ENCODE data around the gene MYL7. TPM values are rescaled to one million over a fixed set of nuclear protein-coding genes. Genes with fewer than 3 reads are reported as not detected.

The MYL7 gene
- total RNA-seq, 2 experiments from 2014 or later = not detected

DNA sequence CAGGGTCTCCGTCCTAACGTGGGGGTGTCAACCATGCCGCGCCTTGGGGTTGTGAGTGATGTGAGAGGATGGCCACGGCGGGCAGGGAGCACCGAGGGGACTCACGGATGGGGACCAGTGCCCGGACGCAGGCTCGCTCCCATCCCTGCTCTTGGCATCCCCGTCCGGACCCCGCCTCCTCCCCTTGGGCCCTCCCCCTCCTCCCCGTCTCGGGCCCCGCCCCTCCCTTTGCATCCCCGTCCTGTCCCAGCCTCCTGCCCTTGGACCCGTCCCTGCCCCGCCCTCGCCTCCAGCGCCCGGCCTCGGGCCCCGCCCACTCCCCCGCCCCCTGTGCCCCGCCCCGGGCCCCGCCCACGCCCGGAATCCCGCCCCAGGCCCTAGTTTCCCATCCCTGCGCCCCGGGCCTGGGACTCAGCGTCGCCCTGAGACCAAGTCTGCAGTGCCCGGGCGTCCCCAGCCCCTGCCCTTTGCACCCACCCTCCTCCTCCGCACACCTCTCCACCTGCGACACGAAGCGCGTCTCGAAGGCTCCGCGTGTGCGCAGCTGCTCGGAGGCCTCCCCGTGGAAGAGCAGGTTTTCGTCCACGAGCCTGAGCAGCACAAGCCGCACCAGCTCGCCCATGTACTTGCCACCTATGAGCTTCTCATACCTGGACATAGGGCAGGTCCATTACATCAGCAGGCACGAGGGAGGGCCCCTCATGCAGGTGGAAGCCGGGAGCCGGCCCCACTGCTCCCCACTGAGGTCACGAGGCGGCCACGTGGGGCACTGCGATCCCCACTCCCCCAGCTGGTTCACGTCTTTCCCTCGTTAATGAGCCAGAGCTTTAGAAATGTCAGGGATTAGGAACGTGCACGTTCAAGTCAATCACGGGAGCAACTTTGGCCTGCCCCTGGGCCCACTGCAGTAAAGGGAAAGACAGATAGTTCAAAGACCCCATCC lies 5.1 kb upstream of the MYL7 start:
- Histone ChIP-seq H3K27me3 (ENCODE audit: control insufficient read depth in 1 of 2, insufficient read depth in 2 of 2, low read length in 2 of 2) (peaks cover 0 to 8% of the 10 kb centered on the region in 2 experiments), H3K4me1 (ENCODE audit: insufficient read depth, low read length) (peaks cover 20% of the 10 kb centered on the region), H3K4me3 (ENCODE audit: low read length) (peak overlapping the region; percentile 60), H3K27ac (ENCODE audit: low read depth in 1 of 2, low read length in 2 of 2) (no peak overlapping the region), H3K9me3 (ENCODE audit: control insufficient read depth in 1 of 2, insufficient read depth in 1 of 2, low read length in 2 of 2) (peaks cover 0 to 16% of the 10 kb centered on the region in 2 experiments), H3K36me3 (ENCODE audit: insufficient read depth, low read length) (no peaks in the 10 kb centered on the region)
- TF ChIP-seq, protein P1, sequence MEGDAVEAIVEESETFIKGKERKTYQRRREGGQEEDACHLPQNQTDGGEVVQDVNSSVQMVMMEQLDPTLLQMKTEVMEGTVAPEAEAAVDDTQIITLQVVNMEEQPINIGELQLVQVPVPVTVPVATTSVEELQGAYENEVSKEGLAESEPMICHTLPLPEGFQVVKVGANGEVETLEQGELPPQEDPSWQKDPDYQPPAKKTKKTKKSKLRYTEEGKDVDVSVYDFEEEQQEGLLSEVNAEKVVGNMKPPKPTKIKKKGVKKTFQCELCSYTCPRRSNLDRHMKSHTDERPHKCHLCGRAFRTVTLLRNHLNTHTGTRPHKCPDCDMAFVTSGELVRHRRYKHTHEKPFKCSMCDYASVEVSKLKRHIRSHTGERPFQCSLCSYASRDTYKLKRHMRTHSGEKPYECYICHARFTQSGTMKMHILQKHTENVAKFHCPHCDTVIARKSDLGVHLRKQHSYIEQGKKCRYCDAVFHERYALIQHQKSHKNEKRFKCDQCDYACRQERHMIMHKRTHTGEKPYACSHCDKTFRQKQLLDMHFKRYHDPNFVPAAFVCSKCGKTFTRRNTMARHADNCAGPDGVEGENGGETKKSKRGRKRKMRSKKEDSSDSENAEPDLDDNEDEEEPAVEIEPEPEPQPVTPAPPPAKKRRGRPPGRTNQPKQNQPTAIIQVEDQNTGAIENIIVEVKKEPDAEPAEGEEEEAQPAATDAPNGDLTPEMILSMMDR (IDR thresholded peaks at IDR 0.05) = no peak
- no peaks in the 10 kb centered on the region for H3K27me3 Mint-ChIP-seq
- POLR2A ChIA-PET = interaction anchor here (1.0 to 1.1 kb wide), 2 partner anchors 19 to 65 kb away, joined by 3 to 4 read pairs; no protein-coding TSS in a partner anchor
- ATAC-seq (ENCODE audit: poor library complexity) (peak; percentile 62), DNase-seq (peak; percentile 17 to 84 (median 62))
- H3K4me1 Mint-ChIP-seq (ENCODE audit: low read depth) = peaks cover 7% of the 10 kb centered on the region
- no peaks in the 10 kb centered on the region for H3K36me3 Mint-ChIP-seq (ENCODE audit: low read depth)
- H3K4me3 Mint-ChIP-seq = peak overlapping the region; percentile 77
- intact Hi-C loops (cut with DNase I, micrococcal nuclease) = loop anchor here in 1 of 2 experiments (1.0 to 2.0 kb wide), 2 partner anchors 54 to 61 kb away; partner anchors contain the start of gene YKT6
- no peaks in the 10 kb centered on the region for H3K9me3 Mint-ChIP-seq
- CTCF ChIA-PET = interaction anchor here (1.4 kb wide), 1 partner anchor 55 kb away, joined by 3 read pairs; the partner anchor contains the start of gene YKT6
- H3K27ac Mint-ChIP-seq = peak overlapping the region; percentile 79

DNA sequence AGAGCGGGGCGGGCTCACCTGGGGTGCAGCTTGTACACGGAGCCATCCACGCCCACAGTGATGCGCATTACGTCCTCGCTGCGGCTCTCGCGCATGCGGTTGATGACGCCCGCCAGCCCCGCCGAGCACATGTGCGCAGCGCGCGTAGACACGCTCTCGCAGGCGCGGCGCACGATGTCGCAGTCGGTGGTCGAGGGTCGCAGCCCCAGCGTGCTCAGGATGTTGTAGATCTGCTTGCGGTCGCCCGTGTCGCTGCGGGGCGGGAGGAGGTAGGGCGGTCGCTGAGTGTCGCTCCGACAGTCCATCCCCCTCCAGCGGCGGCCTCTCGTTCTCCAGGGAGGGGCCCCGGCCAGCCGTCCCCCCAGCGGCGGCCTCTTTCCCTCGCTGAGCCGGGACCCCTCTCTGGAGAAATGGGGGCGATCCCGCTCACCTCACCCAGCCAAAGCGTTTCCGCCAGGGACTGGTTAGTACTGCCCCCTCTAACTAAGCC lies 4.4 kb upstream of the MYL7 start:
- ATAC-seq (ENCODE audit: poor library complexity) (peak; percentile 86), DNase-seq (peak in 13 of 14 experiments; percentile 27 to 84 (median 62))
- intact Hi-C loops (cut with DNase I, micrococcal nuclease) = loop anchor here in 1 of 2 experiments (2.0 kb wide), 1 partner anchor 61 kb away; no protein-coding TSS in a partner anchor
- H3K4me1 ChIP-seq (ENCODE audit: insufficient read depth, low read length) = peaks cover 20% of the 10 kb centered on the region
- H3K9me3 Mint-ChIP-seq = no peaks in the 10 kb centered on the region
- H3K27ac Mint-ChIP-seq = peak overlapping the region; percentile 79
- H3K4me3 Mint-ChIP-seq = peak overlapping the region; percentile 77
- no peaks in the 10 kb centered on the region for H3K36me3 ChIP-seq (ENCODE audit: insufficient read depth, low read length)
- H3K27me3 ChIP-seq (ENCODE audit: control insufficient read depth in 1 of 2, insufficient read depth in 2 of 2, low read length in 2 of 2) = peaks cover 0 to 8% of the 10 kb centered on the region in 2 experiments
- H3K27ac ChIP-seq (ENCODE audit: low read depth in 1 of 2, low read length in 2 of 2) = no peak overlapping the region
- H3K4me3 ChIP-seq (ENCODE audit: low read length) = peak overlapping the region; percentile 60
- ChIA-PET CTCF (no interaction called here), POLR2A (interaction anchor here (1.1 kb wide), 1 partner anchor 64 kb away, joined by 4 read pairs; no protein-coding TSS in a partner anchor)
- peaks cover 0 to 16% of the 10 kb centered on the region in 2 experiments for H3K9me3 ChIP-seq (ENCODE audit: control insufficient read depth in 1 of 2, insufficient read depth in 1 of 2, low read length in 2 of 2)
- no peaks in the 10 kb centered on the region for H3K36me3 Mint-ChIP-seq (ENCODE audit: low read depth)
- TF ChIP-seq, protein P1 (IDR thresholded peaks at IDR 0.05) = no peak
- H3K27me3 Mint-ChIP-seq = no peaks in the 10 kb centered on the region
- H3K4me1 Mint-ChIP-seq (ENCODE audit: low read depth) = peaks cover 7% of the 10 kb centered on the region

DNA sequence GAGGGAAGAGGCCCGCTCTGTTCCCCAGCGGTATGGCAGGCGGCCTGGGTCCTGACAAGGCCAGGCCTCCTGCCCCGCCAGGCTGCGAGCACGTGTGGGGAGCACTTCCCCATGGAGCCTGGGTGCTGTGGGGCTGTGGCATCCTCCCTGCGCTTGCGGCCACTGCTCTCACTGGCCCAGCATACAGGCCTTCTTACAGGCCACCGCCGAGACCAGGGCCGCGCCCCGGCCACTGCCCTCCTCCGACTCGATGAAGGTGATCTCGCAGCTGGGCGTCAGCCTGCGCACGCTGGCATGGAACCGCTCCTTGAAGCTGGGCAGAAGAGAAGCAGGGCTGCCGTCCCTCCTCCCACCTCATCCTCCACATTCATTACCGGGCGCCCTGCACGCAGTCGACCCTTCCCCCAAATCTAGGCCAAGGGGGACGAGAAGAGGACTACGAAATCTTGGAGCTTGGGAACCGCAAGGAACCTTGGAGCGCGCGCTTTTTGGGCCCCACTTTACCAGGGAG lies 3.9 kb upstream of the MYL7 start:
- Mint-ChIP-seq H3K4me3 (peak overlapping the region; percentile 77), H3K36me3 (ENCODE audit: low read depth) (no peaks in the 10 kb centered on the region), H3K27ac (peak overlapping the region; percentile 79), H3K9me3 (no peaks in the 10 kb centered on the region), H3K4me1 (ENCODE audit: low read depth) (peaks cover 7% of the 10 kb centered on the region), H3K27me3 (no peaks in the 10 kb centered on the region)
- CTCF ChIA-PET = no interaction called here
- Histone ChIP-seq H3K9me3 (ENCODE audit: control insufficient read depth in 1 of 2, insufficient read depth in 1 of 2, low read length in 2 of 2) (peaks cover 0 to 16% of the 10 kb centered on the region in 2 experiments), H3K27me3 (ENCODE audit: control insufficient read depth in 1 of 2, insufficient read depth in 2 of 2, low read length in 2 of 2) (peaks cover 0 to 8% of the 10 kb centered on the region in 2 experiments), H3K4me3 (ENCODE audit: low read length) (peak overlapping the region; percentile 60), H3K4me1 (ENCODE audit: insufficient read depth, low read length) (peaks cover 20% of the 10 kb centered on the region), H3K27ac (ENCODE audit: low read depth in 1 of 2, low read length in 2 of 2) (no peak overlapping the region), H3K36me3 (ENCODE audit: insufficient read depth, low read length) (no peaks in the 10 kb centered on the region)
- peak in 2 of 14 experiments; percentile 27 to 31 for DNase-seq
- TF ChIP-seq, protein P1 (IDR thresholded peaks at IDR 0.05) = no peak
- intact Hi-C loops (cut with DNase I, micrococcal nuclease) = loop anchor here in 1 of 2 experiments (2.0 kb wide), 1 partner anchor 60 kb away; no protein-coding TSS in a partner anchor
- ATAC-seq (ENCODE audit: poor library complexity) = no peak
- POLR2A ChIA-PET = interaction anchor here (1.1 kb wide), 1 partner anchor 64 kb away, joined by 4 read pairs; no protein-coding TSS in a partner anchor

Measured in CD4-positive, alpha-beta T cell (primary cell).